HG03097 (cell line): Measurements from ENCODE around the gene DHRSX.
"Not testable (repeated sequence)": the region's sequence is repeated elsewhere in the genome, so short reads cannot be mapped to it uniquely, and the experiment has no call there.

Experiments
- ATAC-seq: cut with Tn5 transposase; IDR thresholded peaks from one replicate; pipeline ENCODE4 v1.9.1; 2021; ENCODE audit not compliant: unreplicated experiment, low FRiP score

DHRSX gene

GRCh38 chrX:2434270-2435163, 66.3 kb downstream of the DHRSX start:
- ATAC-seq, result no peak

GRCh38 chrX:2432298-2432863, 68.4 kb downstream of the DHRSX start:
- ATAC-seq, result no peak

- ATAC-seq, result no peak
Observed at GRCh38 chrX:2430265-2430825, 70.4 kb downstream of the DHRSX start.

- no peak for ATAC-seq
Observed at GRCh38 chrX:2427737-2428136, 73.0 kb downstream of the DHRSX start.

GRCh38 chrX:2427147-2427546, 73.6 kb downstream of the DHRSX start:
- no peak for ATAC-seq

- no peak for ATAC-seq
Observed at GRCh38 chrX:2426289-2426882, 74.4 kb downstream of the DHRSX start.

- ATAC-seq, result no peak
Observed at GRCh38 chrX:2425286-2426071, 75.3 kb downstream of the DHRSX start.

- ATAC-seq, result no peak
Observed at GRCh38 chrX:2424317-2424716, 76.5 kb downstream of the DHRSX start.

GRCh38 chrX:2423899-2424298, 76.9 kb downstream of the DHRSX start:
- ATAC-seq, result no peak

GRCh38 chrX:2423282-2423681, 77.5 kb downstream of the DHRSX start:
- ATAC-seq, result no peak

- ATAC-seq, result not testable (repeated sequence)
Observed at GRCh38 chrX:2419418-2419817, 81.4 kb downstream of the DHRSX start.

- no peak for ATAC-seq
Observed at GRCh38 chrX:2418000-2418399, 82.8 kb downstream of the DHRSX start.

GRCh38 chrX:2416851-2417604, 83.7 kb downstream of the DHRSX start:
- no peak for ATAC-seq

- ATAC-seq, result no peak
Observed at GRCh38 chrX:2414384-2414783, 86.4 kb downstream of the DHRSX start.

GRCh38 chrX:2413969-2414368, 86.8 kb downstream of the DHRSX start:
- ATAC-seq, result no peak

- ATAC-seq, result no peak
Observed at GRCh38 chrX:2412131-2412530, 88.6 kb downstream of the DHRSX start.

- no peak for ATAC-seq
Observed at GRCh38 chrX:2410279-2411020, 90.3 kb downstream of the DHRSX start.

- no peak for ATAC-seq
Observed at GRCh38 chrX:2409796-2410195, 91.0 kb downstream of the DHRSX start.

GRCh38 chrX:2408856-2409255, 91.9 kb downstream of the DHRSX start:
- ATAC-seq, result no peak
